HEK293 (cell line): Measurements from ENCODE around the gene THBS1.

ENCODE experiments used
- CTCF ChIA-PET: fragments of 350-600 bp; formaldehyde crosslinking; extraction: SDS; loops from one replicate; lab custom pipeline; 2021; ENCODE audit warnings: antibody characterized with exemption; lab: Yijun Ruan, JAX
- POLR2A ChIA-PET: fragments of 300-600 bp; formaldehyde crosslinking; extraction: SDS; loops from one replicate; lab custom pipeline; 2020; ENCODE audit warnings: antibody characterized with exemption, inconsistent platforms; lab: Yijun Ruan, JAX
- H3K27ac ChIP-seq: fragments of 200-500 bp; sonication (Bioruptor generic); 2 replicates; pipeline ENCODE4 v1.5.1; 2014; ENCODE audit warnings: low read depth, low read length, control low read depth, inconsistent platforms; ENCODE audit errors: extremely low read depth
- H3K36me3 ChIP-seq, 2 experiments: fragments of 200-500 bp in 1 of 2; sonication (Bioruptor generic) in 1 of 2; 1 replicate in 1 of 2; 2 replicates in 1 of 2; pipeline ENCODE4 v1.5.1; 2014 to 2017; ENCODE audit warnings: inconsistent platforms in 2 of 2, low read length in 2 of 2; ENCODE audit not compliant: control insufficient read depth in 2 of 2, insufficient read depth in 1 of 2
- H3K4me1 ChIP-seq: fragments of 200-500 bp; sonication (Bioruptor generic); 2 replicates; pipeline ENCODE4 v1.5.1; 2014; ENCODE audit warnings: mild to moderate bottlenecking, low read length, inconsistent platforms; ENCODE audit not compliant: control insufficient read depth, insufficient read depth
- H3K4me3 ChIP-seq: 2 replicates; pipeline ENCODE4 v1.5.1; 2011; ENCODE audit warnings: low read depth, mild to moderate bottlenecking, control low read depth, low read length, moderate library complexity
- H3K9me3 ChIP-seq: fragments of 200-500 bp; sonication (Bioruptor generic); 2 replicates; pipeline ENCODE4 v1.5.1; 2014; ENCODE audit warnings: low read depth, low read length, inconsistent platforms; ENCODE audit not compliant: control insufficient read depth, insufficient read depth
- BCL11B ChIP-seq: fragments of 450-650 bp; formaldehyde crosslinking; IDR thresholded peaks from 2 replicates; pipeline ENCODE4 v1.5.1; 2016; ENCODE audit warnings: low read depth, missing biosample characterization, missing genetic modification characterization
- KLF8 ChIP-seq: fragments of 450-650 bp; formaldehyde crosslinking; IDR thresholded peaks from 2 replicates; pipeline ENCODE4 v1.5.1; 2016; ENCODE audit warnings: missing biosample characterization, missing genetic modification characterization
- ZBTB44 ChIP-seq: fragments of 450-650 bp; IDR thresholded peaks from 2 replicates; pipeline ENCODE4 v1.5.1; 2018; ENCODE audit warnings: missing biosample characterization, mild to moderate bottlenecking, missing genetic modification characterization
- ZBTB7A ChIP-seq: fragments of 450-650 bp; formaldehyde crosslinking; IDR thresholded peaks from 2 replicates; pipeline ENCODE4 v1.5.1; 2016; ENCODE audit warnings: low read depth, missing biosample characterization, missing genetic modification characterization
- ZNF169 ChIP-seq: fragments of 450-650 bp; formaldehyde crosslinking; IDR thresholded peaks from 2 replicates; pipeline ENCODE4 v1.5.1; 2016; ENCODE audit warnings: missing biosample characterization, missing genetic modification characterization
- ZNF221 ChIP-seq: fragments of 450-650 bp; formaldehyde crosslinking; IDR thresholded peaks from 2 replicates; pipeline ENCODE4 v1.5.1; 2017; ENCODE audit warnings: missing biosample characterization, missing genetic modification characterization, borderline replicate concordance
- ZNF248 ChIP-seq: fragments of 450-650 bp; formaldehyde crosslinking; IDR thresholded peaks from 2 replicates; pipeline ENCODE4 v1.5.1; 2017; ENCODE audit warnings: missing biosample characterization, missing genetic modification characterization
- ZNF26 ChIP-seq: fragments of 450-650 bp; formaldehyde crosslinking; IDR thresholded peaks from 2 replicates; pipeline ENCODE4 v1.5.1; 2016; ENCODE audit warnings: missing biosample characterization, missing genetic modification characterization
- ZNF350 ChIP-seq: fragments of 450-650 bp; formaldehyde crosslinking; IDR thresholded peaks from 2 replicates; pipeline ENCODE4 v1.5.0; 2017; ENCODE audit warnings: missing biosample characterization, mild to moderate bottlenecking, missing genetic modification characterization
- ZNF391 ChIP-seq: fragments of 450-650 bp; formaldehyde crosslinking; IDR thresholded peaks from 2 replicates; pipeline ENCODE4 v1.5.1; 2016; ENCODE audit warnings: low read depth, missing biosample characterization, missing genetic modification characterization, borderline replicate concordance
- ZNF518A ChIP-seq: fragments of 450-650 bp; formaldehyde crosslinking; conservative IDR thresholded peaks from 2 replicates; pipeline ENCODE4 v1.5.1; 2016; ENCODE audit warnings: low read depth, missing biosample characterization, missing genetic modification characterization
- ZNF529 ChIP-seq: fragments of 450-650 bp; formaldehyde crosslinking; IDR thresholded peaks from 2 replicates; pipeline ENCODE4 v1.5.1; 2017; ENCODE audit warnings: missing genetic modification characterization, missing biosample characterization; ENCODE audit not compliant: insufficient replicate concordance
- ZNF585B ChIP-seq: fragments of 450-650 bp; formaldehyde crosslinking; IDR thresholded peaks from 2 replicates; pipeline ENCODE4 v1.5.1; 2016; ENCODE audit warnings: missing biosample characterization, missing genetic modification characterization
- ZNF776 ChIP-seq: fragments of 450-650 bp; formaldehyde crosslinking; IDR thresholded peaks from 2 replicates; pipeline ENCODE4 v1.5.0; 2017; ENCODE audit warnings: missing biosample characterization, missing genetic modification characterization, borderline replicate concordance
- ZNF785 ChIP-seq: fragments of 450-650 bp; formaldehyde crosslinking; IDR thresholded peaks from 2 replicates; pipeline ENCODE4 v1.5.1; 2016; ENCODE audit warnings: missing biosample characterization, missing genetic modification characterization
- ZSCAN23 ChIP-seq: fragments of 450-650 bp; formaldehyde crosslinking; IDR thresholded peaks from 2 replicates; pipeline ENCODE4 v1.5.1; 2016; ENCODE audit warnings: missing biosample characterization, missing genetic modification characterization

The THBS1 gene

GRCh38 chr15:39558421-39558820 lies 22.5 kb upstream of the THBS1 start:
- TF ChIP-seq ZBTB7A (tag by site-specific recombination) = no peak
- TF ChIP-seq ZNF169 (tag by site-specific recombination) = no peak
- no peak for TF ChIP-seq ZNF776 (tag by site-specific recombination)
- TF ChIP-seq ZSCAN23 (tag by site-specific recombination) = no peak
- TF ChIP-seq ZNF350 (tag by site-specific recombination) = no peak
- no peak for TF ChIP-seq ZNF26 (tag by site-specific recombination)
- no peak overlapping the region for H3K27ac ChIP-seq
- POLR2A ChIA-PET = no interaction called here
- no peak overlapping the region for H3K4me3 ChIP-seq
- no peaks in the 10 kb centered on the region for H3K36me3 ChIP-seq
- CTCF ChIA-PET = no interaction called here
- 0 out of 2 replicates have a peak, but pooled peaks cover 3% of the 10 kb centered on the region for H3K4me1 ChIP-seq
- no peaks in the 10 kb centered on the region for H3K9me3 ChIP-seq

GRCh38 chr15:39564972-39565665 lies 15.8 kb upstream of the THBS1 start:
- no peaks in the 10 kb centered on the region for H3K4me1 ChIP-seq
- CTCF ChIA-PET = no interaction called here
- no peaks in the 10 kb centered on the region for H3K9me3 ChIP-seq
- POLR2A ChIA-PET = no interaction called here
- no peaks in the 10 kb centered on the region for H3K36me3 ChIP-seq
- H3K27ac ChIP-seq = no peak overlapping the region
- H3K4me3 ChIP-seq = no peak overlapping the region
- TF ChIP-seq ZNF785 (tag by site-specific recombination) (no peak), ZNF518A (tag by site-specific recombination) (no peak), ZBTB44 (tag by site-specific recombination) (no peak), ZNF776 (tag by site-specific recombination) (no peak), ZNF391 (tag by site-specific recombination) (no peak), KLF8 (tag by site-specific recombination) (no peak), ZNF248 (tag by site-specific recombination) (no peak), ZNF529 (tag by site-specific recombination) (no peak), BCL11B (tag by site-specific recombination) (no peak), ZNF221 (tag by site-specific recombination) (no peak), ZNF585B (tag by site-specific recombination) (no peak)
